Inflammatory macrophage treated with lipopolysaccharide for 1 hour (primary cell): Measurements from ENCODE around the gene RBBP9.
"Not testable (repeated sequence)": the region's sequence is repeated elsewhere in the genome, so short reads cannot be mapped to it uniquely, and the experiment has no call there.

Source experiments
- DNase-seq, 2 donors: peaks; one replicate each; pipeline ENCODE4 v3.0.0-alpha.2; 2020 to 2022

RBBP9 gene

GRCh38 chr20:18504479-18505060 lies 7.5 kb upstream of the RBBP9 start:
- DNase-seq = peak; percentile 32 to 64

DNA sequence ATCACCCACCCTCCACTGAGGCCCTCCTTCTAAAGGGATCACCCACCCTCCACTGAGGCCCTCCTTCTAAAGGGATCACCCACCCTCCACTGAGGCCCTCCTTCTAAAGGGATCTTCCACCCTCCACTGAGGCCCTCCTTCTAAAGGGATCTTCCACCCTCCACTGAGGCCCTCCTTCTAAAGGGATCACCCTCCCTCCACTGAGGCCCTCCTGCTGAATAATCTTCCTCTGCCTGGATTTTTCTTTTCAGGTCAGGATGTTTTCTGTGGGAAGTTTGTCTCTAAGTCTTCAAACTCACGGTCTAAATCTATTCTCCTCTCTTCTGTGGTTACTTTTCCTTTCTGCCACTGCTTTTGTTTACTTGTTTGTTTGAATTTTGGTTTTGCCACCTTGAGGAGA lies 4.6 kb upstream of the RBBP9 start:
- not testable (repeated sequence) for DNase-seq

DNA sequence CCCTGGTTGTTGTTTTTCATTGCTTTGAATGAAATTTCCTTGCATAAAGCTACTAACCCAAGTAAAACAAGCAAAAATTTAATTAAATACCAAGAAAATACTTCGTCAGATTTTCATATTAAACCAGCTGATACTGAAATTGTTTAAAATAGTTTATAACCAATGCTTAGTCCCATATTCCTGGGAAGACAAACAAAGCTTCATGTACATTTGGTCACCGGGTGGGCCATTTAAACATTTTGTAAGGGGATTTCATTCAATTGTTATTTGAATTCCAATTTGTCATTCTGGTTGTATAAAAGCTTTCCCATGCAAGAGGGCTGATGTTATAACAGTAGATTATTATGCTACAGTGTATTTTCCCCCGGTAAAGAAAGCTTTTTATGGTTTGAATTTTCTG lies 578 bp upstream of the RBBP9 start:
- no peak for DNase-seq

- no peak for DNase-seq
Observed at GRCh38 chr20:18496042-18496441, 983 bp downstream of the RBBP9 start.

DNA sequence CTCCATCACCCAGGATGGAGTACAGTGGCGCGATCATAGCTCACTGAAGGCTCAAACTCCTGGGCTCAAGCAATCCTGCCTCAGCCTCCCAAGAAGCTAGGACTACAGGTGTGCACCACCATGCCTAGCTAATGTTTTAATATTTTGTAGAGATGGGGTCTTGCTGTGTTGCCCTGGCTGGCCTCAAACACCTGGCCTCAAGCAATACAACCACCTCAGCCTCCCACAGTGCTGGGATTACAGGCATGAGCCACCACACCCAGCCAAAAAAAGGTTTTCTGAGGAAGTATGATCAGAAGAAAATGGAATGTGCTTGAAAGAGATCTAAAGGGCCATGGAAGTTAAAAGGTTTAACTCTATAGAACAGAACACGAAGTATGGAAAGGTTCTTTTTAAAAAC lies 8.7 kb downstream of the RBBP9 start:
- DNase-seq = no peak

GRCh38 chr20:18481596-18481995 lies 15.4 kb downstream of the RBBP9 start:
- no peak for DNase-seq

DNA sequence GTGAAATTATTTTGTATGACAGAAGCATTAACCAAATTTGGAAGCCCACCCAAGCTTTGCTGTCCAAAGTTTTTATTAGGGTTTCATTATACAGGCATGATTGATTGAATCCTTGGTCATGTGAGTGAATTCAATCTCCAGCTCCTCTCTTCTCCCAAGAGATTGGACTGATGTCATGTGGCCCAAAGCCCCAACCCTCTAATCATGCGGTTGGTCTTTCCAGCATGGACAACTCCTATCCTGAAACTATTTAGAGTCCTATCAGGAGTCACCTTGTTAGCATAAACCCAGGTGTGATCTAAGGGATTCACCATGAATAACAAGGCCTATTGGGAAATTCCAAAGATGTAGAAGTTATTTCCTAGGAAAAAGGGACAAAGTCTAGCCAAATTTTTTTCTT lies 19.2 kb downstream of the RBBP9 start:
- no peak for DNase-seq

DNA sequence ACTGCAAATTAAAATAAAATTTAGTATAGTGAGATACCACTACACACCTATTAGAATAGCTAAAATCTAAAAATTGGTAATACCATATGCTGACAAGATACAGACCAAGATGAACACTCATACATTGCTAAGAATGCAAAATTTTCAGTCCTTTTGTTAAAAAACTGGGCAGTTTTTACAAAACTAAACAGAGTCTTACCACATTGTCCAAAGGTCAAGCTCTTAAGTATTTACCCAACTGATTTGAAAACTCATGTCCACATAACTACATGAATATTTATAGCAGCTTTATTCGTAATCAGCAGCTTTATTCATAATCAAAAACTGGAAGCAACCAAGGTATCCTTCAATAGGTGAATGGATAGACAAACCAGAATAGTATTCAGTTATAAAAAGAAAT lies 19.8 kb downstream of the RBBP9 start:
- DNase-seq = no peak

DNA sequence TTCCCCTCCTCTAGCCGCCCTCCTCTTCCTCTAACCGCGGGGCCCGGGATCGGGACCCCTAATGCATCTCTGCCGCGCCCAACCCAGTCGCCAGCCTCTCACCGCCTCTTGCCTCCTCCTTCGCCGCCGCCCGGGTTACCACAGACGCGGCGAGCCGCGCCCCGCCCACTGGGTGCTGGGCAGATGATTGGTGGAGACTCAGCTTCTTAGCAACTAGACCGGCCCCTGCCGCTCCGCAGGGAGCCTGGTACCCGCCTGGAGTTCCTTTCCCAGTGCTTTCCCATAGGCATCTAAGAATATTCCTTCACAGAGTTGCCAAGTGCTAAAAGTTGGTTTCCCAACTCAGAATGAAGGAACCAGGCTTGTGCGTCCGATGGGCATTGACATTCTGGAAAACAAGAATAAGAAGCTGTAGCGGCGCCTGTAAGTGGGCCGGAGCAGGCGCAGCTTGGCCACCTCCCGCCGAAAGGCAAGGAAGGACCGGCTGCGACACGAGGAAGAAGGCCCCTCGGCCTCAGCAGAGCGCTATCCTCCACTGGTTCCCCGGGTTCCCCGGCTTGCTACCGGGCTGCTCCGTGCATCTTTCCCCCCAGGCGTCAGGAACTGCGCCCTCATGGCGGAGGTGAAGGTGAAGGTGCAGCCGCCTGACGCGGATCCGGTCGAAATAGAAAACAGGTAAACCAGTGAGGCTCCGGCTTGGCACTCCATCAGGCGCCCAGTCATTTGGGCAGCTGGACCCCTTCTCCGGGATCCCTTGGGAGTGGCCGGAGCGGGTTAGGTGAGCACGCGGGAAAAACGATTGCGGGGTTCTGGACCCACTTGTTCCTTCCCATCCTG lies 29.9 kb downstream of the RBBP9 start, which contains the start of the genes DZANK1 and POLR3F:
TSS of gene DZANK1 (minus strand) at position 137 of the 837 bp plus-strand sequence. CDS start 1,672 bp downstream, outside the sequence.
TSS of gene POLR3F (plus strand) at position 497 of the 837 bp plus-strand sequence. CDS start at position 614, 117 bp downstream.
- peak; percentile 92 to 96 for DNase-seq

- DNase-seq = peak in 1 of 2 donors; percentile 0
Observed at GRCh38 chr20:18466574-18466893, 30.5 kb downstream of the RBBP9 start.

DNA sequence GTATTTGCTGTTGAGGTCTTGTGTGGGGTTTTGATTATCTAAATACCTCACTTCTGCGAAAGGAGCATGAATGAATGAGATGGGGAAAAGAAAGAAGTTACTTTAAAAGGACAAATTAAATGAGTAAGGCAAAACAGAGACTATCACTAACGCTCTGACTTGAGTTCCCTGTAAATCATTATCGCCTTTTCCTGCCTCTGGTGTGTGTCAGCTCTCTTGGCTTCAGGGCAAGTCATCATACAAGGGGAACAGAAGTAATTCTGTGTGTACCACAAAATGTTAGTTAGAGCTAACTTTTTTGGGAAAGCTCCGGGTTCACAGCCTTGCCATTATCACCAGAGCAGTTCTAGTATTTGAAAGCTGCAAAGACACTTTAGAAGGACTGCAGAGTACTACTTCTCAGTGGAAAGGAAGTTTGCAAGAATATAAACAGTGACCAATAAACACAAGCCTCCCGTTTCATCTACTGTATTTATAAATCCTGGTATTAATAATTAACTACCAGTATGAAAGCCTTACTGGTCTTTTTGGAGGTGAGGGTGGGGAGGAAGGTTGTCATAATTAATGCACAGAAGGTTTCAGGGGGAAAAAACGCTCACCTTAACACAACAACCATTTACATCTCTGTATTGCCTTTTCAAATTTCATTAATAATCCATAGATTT lies 31.4 kb downstream of the RBBP9 start:
- DNase-seq = no peak

- no peak for DNase-seq
Observed at GRCh38 chr20:18456600-18456999, 40.4 kb downstream of the RBBP9 start.

DNA sequence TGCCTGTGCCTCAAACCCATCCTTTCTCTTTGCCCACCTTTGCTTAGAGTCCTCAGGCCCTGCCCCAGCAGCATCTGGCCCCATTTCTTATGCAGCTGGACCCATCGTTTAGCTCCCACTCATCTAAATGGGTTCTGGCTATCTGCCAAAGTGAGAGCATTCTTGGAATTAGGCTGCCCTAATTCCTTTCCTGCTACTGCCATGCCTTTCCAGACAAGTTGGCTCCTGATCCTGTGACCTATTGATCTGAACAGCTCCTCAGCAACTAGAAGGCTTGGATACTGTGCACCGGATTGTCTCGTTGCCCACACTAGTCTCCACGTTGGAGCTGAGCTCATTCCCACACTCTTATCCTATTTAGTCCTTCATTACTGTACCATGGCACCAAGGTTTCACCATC lies 53.1 kb downstream of the RBBP9 start:
- no peak for DNase-seq

DNA sequence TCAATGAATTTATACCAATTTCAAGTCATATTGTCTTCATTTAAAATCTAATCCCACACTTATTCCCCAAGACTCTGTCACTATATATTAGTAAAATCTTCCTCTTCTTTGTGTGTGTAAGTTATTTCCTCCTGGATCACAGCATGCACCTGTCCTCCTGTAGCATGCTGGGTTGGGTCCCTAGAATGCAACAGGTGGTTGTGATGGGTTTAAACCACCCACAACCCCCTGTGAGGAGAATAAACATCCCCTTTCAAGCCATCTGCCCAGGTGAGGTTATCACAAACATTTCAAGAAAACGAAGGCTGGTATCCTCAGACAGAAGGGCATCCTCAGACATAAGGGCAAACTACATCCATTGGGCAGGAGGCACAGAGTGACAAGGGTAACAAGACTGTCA lies 56.6 kb downstream of the RBBP9 start:
- DNase-seq = no peak

- peak in 1 of 2 donors; percentile 20 for DNase-seq
Observed at GRCh38 chr20:18436847-18437246, 60.2 kb downstream of the RBBP9 start.
